HCT116 (cell line): ENCODE results near the gene SP9.

Source experiments
- CTCF ChIP-seq, 3 experiments: fragments of 200-600 bp in 1 of 3; sonication (generic) in 1 of 3; IDR thresholded peaks in 2 of 3; conservative IDR thresholded peaks in 1 of 3; 2 replicates each; pipeline ENCODE4 v1.5.1; 2012 to 2017; ENCODE audit warnings: low read depth in 2 of 3, low read length in 2 of 3, antibody characterized with exemption in 1 of 3, borderline replicate concordance in 1 of 3, control low read depth in 1 of 3, mild to moderate bottlenecking in 1 of 3, mixed read lengths in 1 of 3, mixed run types in 1 of 3, moderate library complexity in 1 of 3; ENCODE audit not compliant: insufficient read depth in 1 of 3
- EGR1 ChIP-seq: IDR thresholded peaks from 2 replicates; pipeline ENCODE4 v1.6.1; 2012; ENCODE audit warnings: low read depth
- EZH2 ChIP-seq: fragments of 200-600 bp; sonication (generic); IDR thresholded peaks from 2 replicates; pipeline ENCODE4 v1.6.1; 2017; ENCODE audit warnings: antibody characterized with exemption, mixed run types
- EZH2phosphoT487 ChIP-seq: fragments of 200-600 bp; IDR thresholded peaks from 2 replicates; pipeline ENCODE4 v1.6.1; 2018; ENCODE audit warnings: antibody characterized with exemption, borderline replicate concordance
- JUND ChIP-seq: IDR thresholded peaks from 2 replicates; pipeline ENCODE4 v1.6.1; 2012
- MAX ChIP-seq: IDR thresholded peaks from 2 replicates; pipeline ENCODE4 v1.6.1; 2012
- POLR2A ChIP-seq: IDR thresholded peaks from 2 replicates; pipeline ENCODE4 v1.7.0; 2011; ENCODE audit warnings: borderline replicate concordance; ENCODE audit not compliant: insufficient read depth, insufficient read length; ENCODE audit errors: extremely low read depth
- POLR2AphosphoS5 ChIP-seq: IDR thresholded peaks from 2 replicates; pipeline ENCODE4 v1.6.1; 2011; ENCODE audit warnings: mild to moderate bottlenecking, low read depth, low read length, moderate library complexity
- RAD21 ChIP-seq: IDR thresholded peaks from 2 replicates; pipeline ENCODE4 v1.6.1; 2012; ENCODE audit warnings: low read depth, mild to moderate bottlenecking
- TCF7L2 ChIP-seq: IDR thresholded peaks from 2 replicates; pipeline ENCODE4 v1.7.0; 2011; ENCODE audit warnings: borderline replicate concordance, inconsistent platforms; ENCODE audit not compliant: insufficient read depth, insufficient read length; ENCODE audit errors: extremely low read depth
- YY1 ChIP-seq: IDR thresholded peaks from 2 replicates; pipeline ENCODE4 v1.6.1; 2011; ENCODE audit warnings: low read length, low read depth, moderate library complexity, mild to moderate bottlenecking; ENCODE audit not compliant: insufficient replicate concordance; ENCODE audit errors: extremely low read depth
- ZBTB33 ChIP-seq: IDR thresholded peaks from 2 replicates; pipeline ENCODE4 v1.6.1; 2011; ENCODE audit warnings: mild to moderate bottlenecking, low read length, moderate library complexity; ENCODE audit not compliant: insufficient replicate concordance; ENCODE audit errors: extremely low read depth
- ZNF274 ChIP-seq: fragments of 200-500 bp; sonication (Bioruptor generic); IDR thresholded peaks from 2 replicates; pipeline ENCODE4 v1.6.1; 2014; ENCODE audit warnings: mild to moderate bottlenecking, low read depth, low read length, inconsistent platforms

GRCh38 chr2:174292908-174293307, 41.8 kb upstream of the SP9 start:
- TF ChIP-seq RAD21 (no peak), EZH2phosphoT487 (no peak), CTCF (IDR thresholded peaks at IDR 0.05 in 2 of 3, conservative IDR thresholded peaks at IDR 0.05 in 1 of 3; ENCODE audit: borderline replicate concordance in 1 of 3, insufficient read depth in 1 of 3, low read depth in 2 of 3, low read length in 2 of 3) (no peak), TCF7L2 (no peak), EGR1 (no peak), ZBTB33 (no peak), POLR2A (no peak), EZH2 (no peak), MAX (no peak), POLR2AphosphoS5 (no peak), YY1 (no peak), ZNF274 (no peak), JUND (no peak)
